ENCODE results near the gene SPATS2L. TPM values are rescaled to one million over a fixed set of nuclear protein-coding genes. Genes with fewer than 3 reads are reported as not detected.

Gene SPATS2L, protein sequence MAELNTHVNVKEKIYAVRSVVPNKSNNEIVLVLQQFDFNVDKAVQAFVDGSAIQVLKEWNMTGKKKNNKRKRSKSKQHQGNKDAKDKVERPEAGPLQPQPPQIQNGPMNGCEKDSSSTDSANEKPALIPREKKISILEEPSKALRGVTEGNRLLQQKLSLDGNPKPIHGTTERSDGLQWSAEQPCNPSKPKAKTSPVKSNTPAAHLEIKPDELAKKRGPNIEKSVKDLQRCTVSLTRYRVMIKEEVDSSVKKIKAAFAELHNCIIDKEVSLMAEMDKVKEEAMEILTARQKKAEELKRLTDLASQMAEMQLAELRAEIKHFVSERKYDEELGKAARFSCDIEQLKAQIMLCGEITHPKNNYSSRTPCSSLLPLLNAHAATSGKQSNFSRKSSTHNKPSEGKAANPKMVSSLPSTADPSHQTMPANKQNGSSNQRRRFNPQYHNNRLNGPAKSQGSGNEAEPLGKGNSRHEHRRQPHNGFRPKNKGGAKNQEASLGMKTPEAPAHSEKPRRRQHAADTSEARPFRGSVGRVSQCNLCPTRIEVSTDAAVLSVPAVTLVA
- total RNA-seq (10 to 100 TPM; 36.5 to 88.2 (median 70.6) TPM), polyA plus RNA-seq (10 to 100 TPM; 38.0 to 93.0 TPM)
- long read RNA-seq, donor 1, transcript SPATS2L-202 (12 exons, 2,119 nt) = major isoform, 19 of 56 reads
- long read RNA-seq, donor 1, partial matches to known transcripts = 19 of 56 reads
- long read RNA-seq, donor 1, other reads (novel, unspliced or antisense) = 7 of 56 reads
- long read RNA-seq, donor 2, full-length matches to known transcripts = 7 of 33 reads
- long read RNA-seq, donor 2, partial matches to known transcripts = 21 of 33 reads
- long read RNA-seq, donor 2, other reads (novel, unspliced or antisense) = 5 of 33 reads
- long read RNA-seq, donor 3, full-length matches to known transcripts = 68 of 158 reads
- long read RNA-seq, donor 3, partial matches to known transcripts = 11 of 158 reads
- long read RNA-seq, donor 3, other reads (novel, unspliced or antisense) = 79 of 158 reads

- intact Hi-C loops (cut with DNase I) = loop anchor here (10.0 kb wide), 3 partner anchors 168 to 322 kb away; no protein-coding TSS in a partner anchor
- TF ChIP-seq, protein P1, sequence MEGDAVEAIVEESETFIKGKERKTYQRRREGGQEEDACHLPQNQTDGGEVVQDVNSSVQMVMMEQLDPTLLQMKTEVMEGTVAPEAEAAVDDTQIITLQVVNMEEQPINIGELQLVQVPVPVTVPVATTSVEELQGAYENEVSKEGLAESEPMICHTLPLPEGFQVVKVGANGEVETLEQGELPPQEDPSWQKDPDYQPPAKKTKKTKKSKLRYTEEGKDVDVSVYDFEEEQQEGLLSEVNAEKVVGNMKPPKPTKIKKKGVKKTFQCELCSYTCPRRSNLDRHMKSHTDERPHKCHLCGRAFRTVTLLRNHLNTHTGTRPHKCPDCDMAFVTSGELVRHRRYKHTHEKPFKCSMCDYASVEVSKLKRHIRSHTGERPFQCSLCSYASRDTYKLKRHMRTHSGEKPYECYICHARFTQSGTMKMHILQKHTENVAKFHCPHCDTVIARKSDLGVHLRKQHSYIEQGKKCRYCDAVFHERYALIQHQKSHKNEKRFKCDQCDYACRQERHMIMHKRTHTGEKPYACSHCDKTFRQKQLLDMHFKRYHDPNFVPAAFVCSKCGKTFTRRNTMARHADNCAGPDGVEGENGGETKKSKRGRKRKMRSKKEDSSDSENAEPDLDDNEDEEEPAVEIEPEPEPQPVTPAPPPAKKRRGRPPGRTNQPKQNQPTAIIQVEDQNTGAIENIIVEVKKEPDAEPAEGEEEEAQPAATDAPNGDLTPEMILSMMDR (IDR thresholded peaks at IDR 0.05) = no peak
- TF ChIP-seq POLR2A (IDR thresholded peaks at IDR 0.05) (peak; percentile 22), EP300 (IDR thresholded peaks at IDR 0.05) (no peak)
- WGBS, 3 donors = 0% methylated on average over 39 to 69 of the region's 69 CpGs
- peaks cover 5% of the 10 kb centered on the region for H3K4me1 ChIP-seq (ENCODE audit: insufficient read depth)
- H3K36me3 ChIP-seq = no peaks in the 10 kb centered on the region
- no peaks in the 10 kb centered on the region for H3K9me3 ChIP-seq
- H3K27me3 ChIP-seq = no peaks in the 10 kb centered on the region
- peak; percentile 81 to 86 (median 83) for DNase-seq
- H3K4me3 ChIP-seq = peak within 1 kb of the TSS; percentile 73
- peak within 1 kb of the TSS; percentile 95 for H3K27ac ChIP-seq
Measured at GRCh38 chr2:200306196-200306930, at the start of gene SPATS2L. TSS of gene SPATS2L (plus strand) at chr2:200306693. CDS start at chr2:200389245, 82,552 bp downstream.

GRCh38 chr2:200257570-200257969 lies 48.9 kb upstream of the SPATS2L start:
- TF ChIP-seq, protein P1 (IDR thresholded peaks at IDR 0.05) = no peak
- TF ChIP-seq POLR2A (IDR thresholded peaks at IDR 0.05) = no peak
- no peak for TF ChIP-seq EP300 (IDR thresholded peaks at IDR 0.05)
- H3K9me3 ChIP-seq = no peaks in the 10 kb centered on the region
- intact Hi-C loops (cut with DNase I) = no loop called here
- no peak overlapping the region for H3K4me3 ChIP-seq
- H3K36me3 ChIP-seq = no peaks in the 10 kb centered on the region
- H3K4me1 ChIP-seq (ENCODE audit: insufficient read depth) = peaks cover 2% of the 10 kb centered on the region
- no peak for DNase-seq
- H3K27ac ChIP-seq = no peak overlapping the region
- H3K27me3 ChIP-seq = no peaks in the 10 kb centered on the region
- 87 to 90% (median 89%) methylated on average over 6 of the region's 6 CpGs for WGBS, 3 donors

- no peak overlapping the region for H3K27ac ChIP-seq
- intact Hi-C loops (cut with DNase I) = no loop called here
- no peak for DNase-seq
- H3K9me3 ChIP-seq = no peaks in the 10 kb centered on the region
- H3K27me3 ChIP-seq = no peaks in the 10 kb centered on the region
- H3K4me1 ChIP-seq (ENCODE audit: insufficient read depth) = no peaks in the 10 kb centered on the region
- TF ChIP-seq EP300 (IDR thresholded peaks at IDR 0.05) = no peak
- no peak for TF ChIP-seq POLR2A (IDR thresholded peaks at IDR 0.05)
- TF ChIP-seq, protein P1 (IDR thresholded peaks at IDR 0.05) = no peak
- no peaks in the 10 kb centered on the region for H3K36me3 ChIP-seq
- no peak overlapping the region for H3K4me3 ChIP-seq
- WGBS, 3 donors = 88 to 90% (median 90%) methylated on average over 5 of the region's 5 CpGs
Measured at GRCh38 chr2:200258081-200258480, 48.4 kb upstream of the SPATS2L start.

All from ovary (tissue), 10 donors.